ENCODE results near the gene PHACTR1. TPM values are rescaled to one million over a fixed set of nuclear protein-coding genes. Genes with fewer than 3 reads are reported as not detected.

Gene PHACTR1
- total and polyA plus RNA-seq, 4 experiments from 2014 or later: 0.03 to 0.44 (median 0.42) TPM

- no peak for DNase-seq
- Mint-ChIP-seq H3K36me3 (no peaks in the 10 kb centered on the region), H3K4me3 (no peak overlapping the region), H3K27me3 (peaks cover 8 to 15% of the 10 kb centered on the region in 2 donors), H3K4me1 (peaks cover 0 to 3% (median 0%) of the 10 kb centered on the region in 4 donors), H3K27ac (no peak overlapping the region), H3K9me3 (peaks cover 0 to 2% (median 0%) of the 10 kb centered on the region in 8 donors)
- CTCF ChIA-PET (ENCODE audit: partially characterized antibody): no interaction called here
- peaks cover 6% of the 10 kb centered on the region for H3K27me3 ChIP-seq (ENCODE audit: insufficient read depth, low read length)
- H3K27ac ChIP-seq (ENCODE audit: low read depth, low read length): no peak overlapping the region
- no peak overlapping the region for H3K4me3 ChIP-seq (ENCODE audit: low read length in 2 of 2)
- POLR2A ChIA-PET (ENCODE audit: partially characterized antibody): no interaction called here
- intact Hi-C loops (cut with micrococcal nuclease): no loop called here
- no peaks in the 10 kb centered on the region for H3K4me1 ChIP-seq (ENCODE audit: insufficient read depth, low read length)
- H3K9me3 ChIP-seq (ENCODE audit: control insufficient read depth in 1 of 2, low read length in 2 of 2): no peaks in the 10 kb centered on the region
- H3K36me3 ChIP-seq (ENCODE audit: insufficient read depth, low read length): no peaks in the 10 kb centered on the region
Measured at GRCh38 chr6:13166916-13167315, 450.3 kb downstream of the PHACTR1 start.

DNA sequence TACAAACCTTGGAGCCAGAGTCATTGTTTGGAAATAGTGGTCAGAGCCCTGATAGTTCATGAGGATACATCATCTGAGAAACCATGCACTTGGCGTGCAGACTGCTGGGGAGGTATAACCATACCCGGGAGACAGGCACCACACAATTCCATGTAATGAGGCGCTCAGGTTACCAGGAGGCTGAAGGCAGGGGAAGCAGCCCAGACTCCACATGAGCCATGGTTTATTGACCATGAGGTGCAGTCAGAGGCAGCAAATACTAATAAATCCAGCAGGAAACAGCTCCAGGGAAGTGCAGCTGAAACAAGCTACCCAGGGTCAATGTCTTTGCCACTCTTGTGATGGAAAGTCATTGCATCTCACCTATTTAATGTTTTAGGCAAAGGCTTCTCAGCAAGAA lies 455.7 kb downstream of the PHACTR1 start:
- Mint-ChIP-seq H3K9me3 (peaks cover 0 to 2% (median 0%) of the 10 kb centered on the region in 8 donors), H3K27me3 (peaks cover 19 to 21% of the 10 kb centered on the region in 2 donors), H3K4me3 (no peak overlapping the region), H3K36me3 (no peaks in the 10 kb centered on the region), H3K27ac (no peak overlapping the region), H3K4me1 (no peaks in the 10 kb centered on the region)
- ChIA-PET CTCF (ENCODE audit: partially characterized antibody) (no interaction called here), POLR2A (ENCODE audit: partially characterized antibody) (no interaction called here)
- intact Hi-C loops (cut with micrococcal nuclease): no loop called here
- H3K27ac ChIP-seq (ENCODE audit: low read depth, low read length): no peak overlapping the region
- DNase-seq: no peak
- H3K27me3 ChIP-seq (ENCODE audit: insufficient read depth, low read length): peaks cover 10% of the 10 kb centered on the region
- no peak overlapping the region for H3K4me3 ChIP-seq (ENCODE audit: low read length in 2 of 2)
- H3K9me3 ChIP-seq (ENCODE audit: control insufficient read depth in 1 of 2, low read length in 2 of 2): no peaks in the 10 kb centered on the region
- no peaks in the 10 kb centered on the region for H3K4me1 ChIP-seq (ENCODE audit: insufficient read depth, low read length)
- H3K36me3 ChIP-seq (ENCODE audit: insufficient read depth, low read length): no peaks in the 10 kb centered on the region

DNA sequence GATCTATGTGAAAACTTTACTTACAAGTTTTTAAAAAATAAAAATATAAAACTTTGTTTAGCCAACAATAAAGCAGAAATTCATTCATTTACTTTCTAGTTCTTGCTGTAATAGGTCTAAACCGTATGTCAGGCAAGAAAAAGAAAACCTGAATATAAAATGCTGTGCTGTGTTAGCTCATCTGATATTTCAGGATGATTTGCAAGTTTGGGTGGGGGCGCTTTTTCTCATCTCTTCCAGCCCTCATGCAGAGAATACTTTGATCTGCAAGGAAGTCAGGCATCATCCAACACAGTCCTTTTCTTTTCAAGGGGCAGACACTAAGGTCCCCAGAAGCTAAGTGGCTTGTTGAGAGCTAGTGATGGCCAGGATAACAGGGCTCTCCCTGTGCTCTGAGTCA lies 458.5 kb downstream of the PHACTR1 start:
- Mint-ChIP-seq H3K36me3 (no peaks in the 10 kb centered on the region), H3K27me3 (peaks cover 16 to 17% of the 10 kb centered on the region in 2 donors), H3K4me3 (no peak overlapping the region), H3K9me3 (peaks cover 0 to 2% (median 0%) of the 10 kb centered on the region in 8 donors), H3K27ac (no peak overlapping the region), H3K4me1 (peaks cover 0 to 4% (median 0%) of the 10 kb centered on the region in 4 donors)
- no peaks in the 10 kb centered on the region for H3K36me3 ChIP-seq (ENCODE audit: insufficient read depth, low read length)
- ChIA-PET CTCF (ENCODE audit: partially characterized antibody) (no interaction called here), POLR2A (ENCODE audit: partially characterized antibody) (no interaction called here)
- peaks cover 8% of the 10 kb centered on the region for H3K27me3 ChIP-seq (ENCODE audit: insufficient read depth, low read length)
- H3K4me1 ChIP-seq (ENCODE audit: insufficient read depth, low read length): no peaks in the 10 kb centered on the region
- H3K9me3 ChIP-seq (ENCODE audit: control insufficient read depth in 1 of 2, low read length in 2 of 2): no peaks in the 10 kb centered on the region
- intact Hi-C loops (cut with micrococcal nuclease): no loop called here
- DNase-seq: no peak
- H3K27ac ChIP-seq (ENCODE audit: low read depth, low read length): no peak overlapping the region
- no peak overlapping the region for H3K4me3 ChIP-seq (ENCODE audit: low read length in 2 of 2)

- Histone ChIP-seq H3K36me3 (ENCODE audit: insufficient read depth, low read length) (no peaks in the 10 kb centered on the region), H3K4me1 (ENCODE audit: insufficient read depth, low read length) (no peaks in the 10 kb centered on the region), H3K4me3 (ENCODE audit: low read length in 2 of 2) (no peak overlapping the region), H3K9me3 (ENCODE audit: control insufficient read depth in 1 of 2, low read length in 2 of 2) (no peaks in the 10 kb centered on the region), H3K27ac (ENCODE audit: low read depth, low read length) (no peak overlapping the region), H3K27me3 (ENCODE audit: insufficient read depth, low read length) (peaks cover 4% of the 10 kb centered on the region)
- H3K27me3 Mint-ChIP-seq: peaks cover 17 to 19% of the 10 kb centered on the region in 2 donors
- H3K27ac Mint-ChIP-seq: no peak overlapping the region
- DNase-seq: no peak
- intact Hi-C loops (cut with micrococcal nuclease): no loop called here
- POLR2A ChIA-PET (ENCODE audit: partially characterized antibody): no interaction called here
- CTCF ChIA-PET (ENCODE audit: partially characterized antibody): no interaction called here
- no peaks in the 10 kb centered on the region for H3K36me3 Mint-ChIP-seq
- H3K4me1 Mint-ChIP-seq: peaks cover 0 to 4% (median 0%) of the 10 kb centered on the region in 4 donors
- H3K4me3 Mint-ChIP-seq: no peak overlapping the region
- H3K9me3 Mint-ChIP-seq: peaks cover 0 to 2% (median 0%) of the 10 kb centered on the region in 8 donors
Measured at GRCh38 chr6:13175759-13176158, 459.2 kb downstream of the PHACTR1 start.

DNA sequence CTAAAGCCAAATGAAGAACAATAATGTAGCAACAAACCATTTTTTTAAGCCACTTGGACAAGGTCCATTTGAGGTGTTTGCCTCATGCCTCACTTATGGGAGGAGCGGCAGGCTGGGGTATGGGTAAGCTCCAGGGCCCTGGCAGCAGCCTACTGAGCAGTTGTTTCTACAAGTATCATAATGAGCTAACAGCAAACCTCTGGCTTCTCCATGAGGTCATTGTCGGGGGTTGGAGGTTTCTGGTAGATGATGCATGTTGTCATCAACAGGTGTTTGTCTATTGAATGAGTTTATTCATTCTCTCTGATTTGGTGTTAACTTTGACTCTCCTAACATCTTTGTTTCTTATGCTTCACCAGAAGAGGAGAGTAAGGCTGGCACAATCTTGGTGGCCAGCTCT lies 461.1 kb downstream of the PHACTR1 start:
- POLR2A ChIA-PET (ENCODE audit: partially characterized antibody): no interaction called here
- H3K4me3 ChIP-seq (ENCODE audit: low read length in 2 of 2): no peak overlapping the region
- intact Hi-C loops (cut with micrococcal nuclease): no loop called here
- no peak for DNase-seq
- H3K36me3 ChIP-seq (ENCODE audit: insufficient read depth, low read length): no peaks in the 10 kb centered on the region
- H3K9me3 Mint-ChIP-seq: peaks cover 0 to 3% (median 0%) of the 10 kb centered on the region in 8 donors
- CTCF ChIA-PET (ENCODE audit: partially characterized antibody): no interaction called here
- H3K27me3 Mint-ChIP-seq: peaks cover 17 to 20% of the 10 kb centered on the region in 2 donors
- no peak overlapping the region for H3K27ac ChIP-seq (ENCODE audit: low read depth, low read length)
- no peaks in the 10 kb centered on the region for H3K36me3 Mint-ChIP-seq
- no peak overlapping the region for H3K27ac Mint-ChIP-seq
- H3K9me3 ChIP-seq (ENCODE audit: control insufficient read depth in 1 of 2, low read length in 2 of 2): no peaks in the 10 kb centered on the region
- peaks cover 4% of the 10 kb centered on the region for H3K27me3 ChIP-seq (ENCODE audit: insufficient read depth, low read length)
- peaks cover 0 to 4% (median 0%) of the 10 kb centered on the region in 4 donors for H3K4me1 Mint-ChIP-seq
- H3K4me1 ChIP-seq (ENCODE audit: insufficient read depth, low read length): no peaks in the 10 kb centered on the region
- H3K4me3 Mint-ChIP-seq: no peak overlapping the region

- intact Hi-C loops (cut with micrococcal nuclease): no loop called here
- Mint-ChIP-seq H3K4me1 (peaks cover 0 to 4% (median 0%) of the 10 kb centered on the region in 4 donors), H3K9me3 (peaks cover 0 to 3% (median 0%) of the 10 kb centered on the region in 8 donors), H3K27ac (no peak overlapping the region), H3K27me3 (peaks cover 17 to 20% of the 10 kb centered on the region in 2 donors), H3K36me3 (no peaks in the 10 kb centered on the region), H3K4me3 (no peak overlapping the region)
- CTCF ChIA-PET (ENCODE audit: partially characterized antibody): no interaction called here
- POLR2A ChIA-PET (ENCODE audit: partially characterized antibody): no interaction called here
- H3K4me1 ChIP-seq (ENCODE audit: insufficient read depth, low read length): no peaks in the 10 kb centered on the region
- no peaks in the 10 kb centered on the region for H3K36me3 ChIP-seq (ENCODE audit: insufficient read depth, low read length)
- H3K27ac ChIP-seq (ENCODE audit: low read depth, low read length): no peak overlapping the region
- H3K9me3 ChIP-seq (ENCODE audit: control insufficient read depth in 1 of 2, low read length in 2 of 2): no peaks in the 10 kb centered on the region
- peaks cover 4% of the 10 kb centered on the region for H3K27me3 ChIP-seq (ENCODE audit: insufficient read depth, low read length)
- DNase-seq: no peak
- H3K4me3 ChIP-seq (ENCODE audit: low read length in 2 of 2): no peak overlapping the region
Measured at GRCh38 chr6:13178107-13178506, 461.5 kb downstream of the PHACTR1 start.

GRCh38 chr6:13180538-13180937 lies 464.0 kb downstream of the PHACTR1 start:
- intact Hi-C loops (cut with micrococcal nuclease): no loop called here

DNA sequence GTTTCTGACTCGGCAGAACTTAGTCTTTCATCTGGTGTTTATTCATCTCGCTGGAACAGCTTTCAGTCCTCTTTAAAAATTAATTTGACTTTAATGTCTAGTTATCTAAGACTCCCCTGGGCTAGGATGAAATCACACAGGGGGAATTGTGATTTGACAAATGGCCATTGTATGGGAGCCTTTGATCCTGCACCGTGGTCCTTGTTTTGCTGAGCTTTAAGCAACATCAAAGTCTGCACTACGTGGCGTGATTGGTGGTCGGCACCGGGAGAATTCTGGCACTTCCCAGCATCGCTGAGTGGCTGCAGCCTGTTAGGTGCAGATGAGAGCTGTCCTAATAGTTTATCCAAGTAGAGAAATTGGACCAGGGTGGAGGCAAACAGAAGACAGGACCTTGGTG lies 464.8 kb downstream of the PHACTR1 start:
- H3K9me3 Mint-ChIP-seq: peaks cover 0 to 1% (median 0%) of the 10 kb centered on the region in 8 donors
- intact Hi-C loops (cut with micrococcal nuclease): no loop called here
- H3K4me1 Mint-ChIP-seq: peaks cover 0 to 6% (median 0%) of the 10 kb centered on the region in 4 donors
- H3K27ac ChIP-seq (ENCODE audit: low read depth, low read length): no peak overlapping the region
- DNase-seq: no peak
- no peaks in the 10 kb centered on the region for H3K36me3 Mint-ChIP-seq
- H3K4me1 ChIP-seq (ENCODE audit: insufficient read depth, low read length): no peaks in the 10 kb centered on the region
- no peak overlapping the region for H3K4me3 Mint-ChIP-seq
- POLR2A ChIA-PET (ENCODE audit: partially characterized antibody): no interaction called here
- CTCF ChIA-PET (ENCODE audit: partially characterized antibody): no interaction called here
- H3K36me3 ChIP-seq (ENCODE audit: insufficient read depth, low read length): no peaks in the 10 kb centered on the region
- H3K27ac Mint-ChIP-seq: no peak overlapping the region
- no peaks in the 10 kb centered on the region for H3K27me3 ChIP-seq (ENCODE audit: insufficient read depth, low read length)
- no peak overlapping the region for H3K4me3 ChIP-seq (ENCODE audit: low read length in 2 of 2)
- peaks cover 23 to 29% of the 10 kb centered on the region in 2 donors for H3K27me3 Mint-ChIP-seq
- H3K9me3 ChIP-seq (ENCODE audit: control insufficient read depth in 1 of 2, low read length in 2 of 2): no peaks in the 10 kb centered on the region

More at GRCh38 chr6:13180538-13180937, 464.0 kb downstream of the PHACTR1 start:
- no peaks in the 10 kb centered on the region for H3K27me3 ChIP-seq (ENCODE audit: insufficient read depth, low read length)
- H3K27ac ChIP-seq (ENCODE audit: low read depth, low read length): no peak overlapping the region
- H3K4me3 ChIP-seq (ENCODE audit: low read length in 2 of 2): no peak overlapping the region
- Mint-ChIP-seq H3K27ac (no peak overlapping the region), H3K9me3 (peaks cover 0 to 3% (median 0%) of the 10 kb centered on the region in 8 donors), H3K4me3 (no peak overlapping the region), H3K36me3 (no peaks in the 10 kb centered on the region), H3K27me3 (peaks cover 23 to 30% of the 10 kb centered on the region in 2 donors), H3K4me1 (peaks cover 0 to 6% (median 0%) of the 10 kb centered on the region in 4 donors)
- H3K4me1 ChIP-seq (ENCODE audit: insufficient read depth, low read length): no peaks in the 10 kb centered on the region
- H3K36me3 ChIP-seq (ENCODE audit: insufficient read depth, low read length): no peaks in the 10 kb centered on the region
- POLR2A ChIA-PET (ENCODE audit: partially characterized antibody): no interaction called here
- no peaks in the 10 kb centered on the region for H3K9me3 ChIP-seq (ENCODE audit: control insufficient read depth in 1 of 2, low read length in 2 of 2)
- CTCF ChIA-PET (ENCODE audit: partially characterized antibody): no interaction called here
- DNase-seq: no peak

All from CD4-positive, alpha-beta memory T cell (primary cell).